ENCODE data around the gene PELI2.
A peak's percentile ranks its signal among the peaks of the same experiment; 100 is the strongest.

PELI2 gene

DNA sequence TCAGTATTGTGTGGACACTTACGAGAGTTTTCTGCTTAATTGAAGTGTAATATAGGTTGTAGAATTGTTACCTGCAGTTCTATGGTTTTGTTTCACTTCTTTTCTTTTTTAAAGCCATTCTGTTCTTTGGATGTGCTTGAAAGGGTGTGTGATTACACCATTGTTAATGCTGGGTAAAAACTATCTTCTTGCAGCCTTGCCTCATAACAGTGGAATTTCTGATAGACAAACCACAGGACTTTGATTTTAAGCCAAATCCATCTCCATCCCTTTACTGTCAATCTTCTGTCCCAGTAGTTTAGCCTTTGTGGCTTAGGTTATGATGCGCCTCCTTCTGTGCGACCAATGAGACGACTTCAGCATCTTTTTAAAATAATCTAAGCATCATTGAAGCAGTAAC lies 182.3 kb downstream of the PELI2 start:
- no peak for DNase-seq (ENCODE audit: low read depth)

DNA sequence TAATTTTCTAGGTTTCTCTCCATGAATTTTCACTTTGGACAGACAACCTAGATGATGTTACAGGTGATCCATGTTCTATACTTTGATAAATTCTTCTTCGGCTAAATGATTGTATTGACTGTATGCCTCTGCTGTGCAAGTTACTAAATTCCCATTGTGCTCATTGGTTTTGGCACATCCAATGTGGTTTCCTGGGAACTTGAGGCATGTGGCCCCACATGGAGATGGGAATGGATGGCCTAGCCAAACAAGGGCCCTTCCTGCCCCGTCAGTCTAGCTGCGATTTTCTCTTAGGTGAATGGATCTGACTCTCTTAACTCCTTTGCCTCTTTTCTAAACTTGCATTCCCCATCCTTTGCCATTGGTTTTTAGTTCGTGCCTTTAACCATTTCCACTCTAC lies 186.2 kb downstream of the PELI2 start:
- no peak for DNase-seq (ENCODE audit: low read depth)

GRCh38 chr14:56309198-56309597 lies 191.0 kb downstream of the PELI2 start:
- no peak for DNase-seq (ENCODE audit: low read depth)

DNA sequence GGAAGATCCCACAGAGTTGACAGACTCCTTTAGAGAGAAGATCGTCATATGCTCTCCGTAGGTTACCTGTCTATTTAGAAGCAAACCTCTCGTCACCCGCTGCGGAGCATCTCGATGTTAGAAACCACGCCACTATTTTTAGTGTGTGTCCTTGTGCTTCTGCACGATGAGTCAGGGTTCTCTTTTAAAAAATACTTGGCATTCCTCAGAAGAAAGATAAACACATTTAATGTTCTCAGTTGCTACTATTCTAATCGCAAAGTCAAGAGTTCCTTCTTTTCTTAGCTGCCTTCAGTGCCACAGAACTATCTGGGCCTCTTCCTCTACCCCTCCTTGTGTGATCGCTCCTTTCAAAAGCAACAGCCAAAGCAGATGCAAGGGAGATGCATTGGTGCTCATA lies 192.4 kb downstream of the PELI2 start:
- no peak for DNase-seq (ENCODE audit: low read depth)

DNA sequence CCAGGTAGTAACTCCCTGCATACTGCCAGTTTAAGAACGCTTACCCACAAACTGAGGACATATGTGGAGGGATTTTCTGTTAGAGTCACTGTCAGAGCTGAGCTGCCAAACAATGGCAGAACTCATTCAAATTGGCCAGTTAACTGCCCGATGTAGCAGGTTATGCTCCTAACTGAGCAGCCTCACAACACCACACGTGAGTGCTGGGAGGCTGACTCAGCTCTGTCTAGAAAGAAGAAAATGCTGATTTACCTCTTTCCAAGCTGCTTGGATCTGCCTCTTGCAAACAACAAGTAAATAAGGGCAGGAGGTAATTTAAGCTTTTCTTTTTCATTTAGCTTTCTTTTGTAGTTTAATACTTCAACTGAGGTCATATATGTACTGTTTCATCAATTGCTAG lies 195.6 kb downstream of the PELI2 start:
- no peak for DNase-seq (ENCODE audit: low read depth)

DNA sequence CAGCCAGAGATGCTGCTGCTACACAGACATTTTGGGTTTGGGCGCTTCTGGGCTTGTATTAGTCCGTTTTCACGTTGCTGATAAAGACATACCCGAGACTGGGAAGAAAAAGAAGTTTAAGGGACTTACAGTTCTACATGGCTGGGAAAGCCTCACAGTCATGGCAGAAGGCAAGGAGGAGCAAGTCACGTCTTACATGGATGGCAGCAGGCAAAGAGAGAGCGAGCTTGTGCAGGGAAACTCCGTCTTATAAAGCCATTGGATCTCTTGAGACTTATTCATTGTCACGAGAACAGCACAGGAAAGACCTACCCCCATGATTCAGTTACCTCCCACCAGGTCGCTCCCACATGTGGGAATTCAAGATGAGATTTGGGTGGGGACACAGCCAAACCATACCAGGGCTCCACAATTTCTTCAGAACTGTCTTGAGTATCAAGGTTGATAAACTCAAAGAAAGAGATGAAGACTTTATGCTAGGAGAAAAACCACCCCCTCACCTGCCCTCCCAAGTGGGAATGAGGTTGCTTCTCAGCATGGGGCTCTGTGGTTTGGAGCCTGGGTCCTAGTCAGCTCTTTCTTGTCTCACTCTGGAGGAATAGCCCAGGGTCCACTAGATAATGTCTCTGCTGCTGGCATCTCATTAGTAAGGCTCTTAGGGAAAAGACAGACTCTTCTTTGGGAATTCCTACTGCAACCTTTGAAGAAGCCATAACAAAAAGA lies 200.3 kb downstream of the PELI2 start:
- DNase-seq (ENCODE audit: low read depth): no peak

- no peak for DNase-seq (ENCODE audit: low read depth)
Measured at GRCh38 chr14:56321861-56322260, 203.7 kb downstream of the PELI2 start.

GRCh38 chr14:56322531-56322930 lies 204.3 kb downstream of the PELI2 start:
- no peak for DNase-seq (ENCODE audit: low read depth)

GRCh38 chr14:56324454-56324853 lies 206.2 kb downstream of the PELI2 start:
- DNase-seq (ENCODE audit: low read depth): no peak

GRCh38 chr14:56324856-56325699 lies 206.9 kb downstream of the PELI2 start:
- no peak for DNase-seq (ENCODE audit: low read depth)

DNA sequence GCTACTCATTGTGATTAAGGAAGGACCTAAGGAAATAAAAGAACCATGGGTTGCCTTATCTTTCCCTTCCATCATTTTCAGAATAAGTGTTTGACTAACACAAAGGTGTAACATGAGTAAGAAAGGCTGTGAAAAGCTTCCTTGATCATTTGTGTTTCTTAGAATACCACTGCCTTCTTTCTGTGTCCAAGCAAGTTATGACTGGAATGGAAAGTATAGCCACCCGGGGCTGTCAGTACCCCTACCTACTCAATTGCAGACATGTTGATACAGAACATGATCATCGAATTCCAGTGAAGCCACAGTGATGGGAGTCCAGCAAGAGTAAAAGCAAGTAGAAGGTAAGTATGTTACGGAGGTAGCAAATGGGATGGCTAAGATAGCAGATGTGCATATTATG lies 209.8 kb downstream of the PELI2 start:
- DNase-seq (ENCODE audit: low read depth): no peak

- no peak for DNase-seq (ENCODE audit: low read depth)
Measured at GRCh38 chr14:56331592-56332216, 213.5 kb downstream of the PELI2 start.

GRCh38 chr14:56333359-56334292 lies 215.4 kb downstream of the PELI2 start:
- no peak for DNase-seq (ENCODE audit: low read depth)

- DNase-seq (ENCODE audit: low read depth): no peak
Measured at GRCh38 chr14:56334458-56334857, 216.2 kb downstream of the PELI2 start.

DNA sequence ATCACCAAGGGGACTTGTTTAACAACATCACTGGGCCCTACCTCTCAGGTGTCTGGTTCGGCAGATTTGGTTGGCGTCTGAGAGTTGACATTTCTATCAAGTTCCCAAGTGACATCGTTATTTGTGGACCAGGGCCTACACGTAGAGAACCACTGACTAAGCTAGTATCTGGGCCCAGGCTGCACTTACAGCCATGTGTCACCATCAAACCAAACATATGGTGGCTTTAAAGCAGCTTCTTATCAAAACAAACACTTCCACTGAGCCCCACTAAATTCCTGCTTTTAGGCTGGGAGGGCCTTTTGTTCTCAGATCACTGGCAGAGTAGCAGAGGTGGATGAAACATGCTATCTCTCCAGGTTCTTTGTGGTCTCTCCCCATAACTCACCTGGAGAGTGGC lies 220.5 kb downstream of the PELI2 start:
- DNase-seq (ENCODE audit: low read depth): no peak

- DNase-seq (ENCODE audit: low read depth): peak; percentile 26
Measured at GRCh38 chr14:56339855-56340701, 221.9 kb downstream of the PELI2 start.

GRCh38 chr14:56340932-56341331 lies 222.7 kb downstream of the PELI2 start:
- no peak for DNase-seq (ENCODE audit: low read depth)

DNA sequence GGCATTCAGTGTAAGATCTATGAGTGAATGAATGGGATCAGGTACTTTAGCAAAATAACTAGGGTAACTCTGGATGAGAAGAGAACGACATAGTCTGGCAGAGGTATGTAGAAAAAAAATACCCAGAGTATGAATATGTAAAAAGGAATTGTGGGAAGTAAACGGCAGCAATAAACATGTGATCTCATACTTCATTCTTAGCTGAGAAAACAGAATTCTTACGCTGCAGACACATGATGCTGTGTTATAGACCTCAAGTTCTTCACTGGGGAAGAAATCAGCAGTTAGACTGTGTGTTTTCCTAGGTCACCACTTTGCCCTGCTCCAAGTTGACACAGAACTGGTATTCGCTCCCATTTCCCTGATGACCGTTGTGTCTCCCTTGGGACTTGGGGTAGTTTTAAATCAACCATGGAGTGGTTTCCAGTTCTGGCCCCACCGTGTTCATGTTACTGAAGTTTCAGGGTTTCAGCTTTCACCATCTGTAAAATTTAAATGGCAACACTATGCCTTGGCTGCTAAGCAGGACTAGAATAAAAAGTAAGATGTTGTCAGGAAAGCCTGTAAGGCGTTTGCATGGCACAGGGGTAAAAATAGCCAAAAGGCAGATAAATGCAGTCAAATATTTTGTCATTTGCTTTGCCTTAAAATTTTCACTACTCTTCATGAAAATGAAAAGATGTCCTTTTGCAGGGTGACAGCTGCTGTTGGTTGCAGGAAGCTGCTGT lies 223.7 kb downstream of the PELI2 start:
- no peak for DNase-seq (ENCODE audit: low read depth)

DNA sequence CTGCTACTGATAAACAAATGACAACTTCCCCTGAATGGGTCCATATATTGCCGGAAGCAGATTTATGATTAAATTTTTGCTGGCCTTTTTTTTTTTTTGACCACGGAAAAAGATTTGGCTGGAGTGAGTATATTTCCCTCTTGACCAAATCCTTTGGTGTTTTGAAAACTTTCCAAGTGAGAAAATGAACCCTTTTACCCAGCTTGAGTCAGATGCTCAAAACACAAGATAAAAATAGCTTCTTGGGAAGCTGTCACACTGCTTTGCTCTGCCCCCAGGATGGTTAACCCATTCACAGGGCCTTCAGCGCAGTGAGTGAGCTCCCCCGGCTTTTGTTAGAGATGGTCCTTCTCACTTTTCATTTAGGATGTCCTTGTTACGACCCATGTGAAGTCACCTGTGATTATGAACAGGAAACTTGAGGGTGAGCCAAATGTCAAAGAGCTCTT lies 224.3 kb downstream of the PELI2 start:
- DNase-seq (ENCODE audit: low read depth): no peak

DNA sequence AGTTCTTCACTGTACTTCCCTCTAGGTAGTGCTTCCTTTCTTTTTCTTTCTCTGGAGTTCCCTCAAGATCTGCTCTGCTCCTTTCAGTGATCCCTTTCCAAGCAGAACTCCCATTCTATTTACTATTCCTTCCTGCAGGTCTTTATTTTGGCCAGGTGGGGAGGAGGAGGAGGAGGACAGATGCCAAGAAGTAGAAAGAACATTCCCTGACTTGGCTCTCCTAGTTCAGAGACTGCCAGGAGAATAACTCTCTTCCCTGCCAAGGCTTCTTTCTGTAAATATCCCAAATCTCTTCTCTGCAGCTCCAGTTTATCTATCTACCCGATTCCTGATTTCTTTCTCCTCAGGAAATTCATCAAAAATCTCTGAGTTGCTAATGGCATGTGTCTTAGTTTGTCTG lies 231.7 kb downstream of the PELI2 start:
- DNase-seq (ENCODE audit: low read depth): no peak
